Activated CD4-positive, alpha-beta T cell treated with anti-CD3 and anti-CD28 coated beads, Interleukin-2, amount 50 U/mL, for 48 hours (primary cell): Measurements from ENCODE around the gene PPM1F.
"Not testable (repeated sequence)": the region's sequence is repeated elsewhere in the genome, so short reads cannot be mapped to it uniquely, and the experiment has no call there.

Experiments
- DNase-seq, 2 experiments: peaks; one replicate each; pipeline ENCODE4 v3.0.0-alpha.2; 2020

The PPM1F gene

DNA sequence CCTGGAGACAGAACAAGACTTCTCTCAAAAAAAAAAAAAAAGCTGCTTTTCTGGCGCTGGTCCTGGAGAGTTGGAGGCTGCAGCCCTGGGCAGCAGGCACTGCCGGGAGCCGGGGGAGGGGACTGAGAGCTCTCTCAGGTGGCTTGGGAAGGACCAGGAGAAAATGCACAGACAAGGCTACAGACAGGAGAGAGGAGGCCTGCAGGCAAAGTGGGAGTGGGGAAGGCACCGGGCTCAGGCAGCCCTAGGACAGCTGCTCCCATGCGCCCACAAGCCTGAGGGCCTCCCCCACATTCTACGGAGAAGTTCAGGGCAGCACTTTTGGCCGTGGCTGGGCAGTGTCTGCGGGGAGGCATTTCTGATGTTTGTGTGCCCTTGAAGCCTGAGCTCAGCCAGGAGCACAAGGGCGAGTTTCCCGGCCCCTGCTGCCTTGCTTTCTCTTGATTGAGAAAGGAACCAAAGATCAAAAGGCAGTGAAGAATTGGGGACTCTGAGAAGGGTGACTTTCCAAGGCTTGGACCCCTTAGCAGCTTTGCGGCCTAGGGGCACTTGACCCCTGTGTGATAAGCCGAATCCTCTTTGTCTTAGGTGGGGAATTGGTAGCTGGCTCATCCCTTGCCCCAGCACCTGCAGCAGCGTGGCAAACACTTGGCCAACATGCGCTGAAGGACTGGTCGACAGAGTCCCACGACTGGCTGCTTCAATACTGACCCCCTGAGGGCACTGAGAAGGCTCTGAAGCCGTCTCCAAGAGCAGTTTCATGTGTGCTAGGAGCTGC is 35.3 kb downstream of the PPM1F start:
- DNase-seq, result no peak

DNA sequence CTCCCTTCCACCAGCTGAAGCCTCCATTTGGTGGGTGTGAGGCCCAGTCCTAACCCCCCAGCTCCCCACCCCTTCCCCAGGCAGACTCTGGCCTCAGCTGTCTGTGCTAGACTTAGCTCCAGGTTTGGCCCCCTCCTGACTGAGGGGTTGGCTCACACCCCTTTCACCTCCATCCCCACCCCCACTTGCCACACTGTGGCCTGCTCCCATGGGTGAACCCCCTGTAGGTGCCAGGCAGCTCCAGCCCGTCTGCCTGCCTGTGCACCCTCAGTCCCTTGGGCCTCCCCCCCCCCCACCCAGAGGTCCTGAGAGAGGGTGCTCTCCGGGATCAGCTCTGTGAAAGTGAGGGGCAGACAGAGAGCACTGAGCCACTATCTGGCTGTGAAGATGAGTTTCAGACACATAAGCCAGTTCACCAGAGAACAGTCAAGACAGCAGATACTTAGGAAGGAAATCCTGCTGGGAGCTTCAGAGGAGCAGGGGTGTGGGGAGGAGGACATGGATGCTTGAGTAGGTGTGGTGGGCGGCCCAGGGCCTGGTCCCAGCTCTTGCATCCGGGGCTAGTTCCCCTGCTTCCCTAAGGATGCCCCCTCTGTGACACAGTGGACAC is 36.2 kb downstream of the PPM1F start:
- no peak for DNase-seq

- no peak for DNase-seq
These were observed 36.9 kb downstream of the PPM1F start for GRCh38 chr22:21915624-21916308.

- DNase-seq, result not testable (repeated sequence)
These were observed 38.5 kb downstream of the PPM1F start for GRCh38 chr22:21914033-21914642.

GRCh38 chr22:21910367-21910766 is 42.3 kb downstream of the PPM1F start:
- not testable (repeated sequence) for DNase-seq

DNA sequence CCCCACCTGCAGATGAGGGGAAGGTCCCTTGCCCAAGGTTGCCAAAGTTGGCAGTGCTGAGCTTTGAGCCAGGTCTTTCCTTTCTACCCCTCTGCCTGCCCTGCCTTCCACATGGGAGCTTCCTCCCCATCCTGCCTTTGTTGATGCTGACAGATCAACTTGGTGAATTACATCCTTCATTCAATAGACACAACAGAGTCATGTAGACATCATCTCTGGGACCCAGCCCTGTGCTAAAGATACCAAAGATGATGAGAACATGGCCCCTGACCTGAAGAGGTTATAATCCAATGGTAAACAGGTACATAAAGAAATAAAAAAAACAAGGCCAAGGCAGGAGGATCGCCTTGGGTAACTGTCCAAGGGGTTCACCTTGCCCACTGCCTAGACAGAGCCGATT is 42.8 kb downstream of the PPM1F start:
- DNase-seq, result no peak

- no peak for DNase-seq
These were observed 44.8 kb downstream of the PPM1F start for GRCh38 chr22:21907638-21908522.

DNA sequence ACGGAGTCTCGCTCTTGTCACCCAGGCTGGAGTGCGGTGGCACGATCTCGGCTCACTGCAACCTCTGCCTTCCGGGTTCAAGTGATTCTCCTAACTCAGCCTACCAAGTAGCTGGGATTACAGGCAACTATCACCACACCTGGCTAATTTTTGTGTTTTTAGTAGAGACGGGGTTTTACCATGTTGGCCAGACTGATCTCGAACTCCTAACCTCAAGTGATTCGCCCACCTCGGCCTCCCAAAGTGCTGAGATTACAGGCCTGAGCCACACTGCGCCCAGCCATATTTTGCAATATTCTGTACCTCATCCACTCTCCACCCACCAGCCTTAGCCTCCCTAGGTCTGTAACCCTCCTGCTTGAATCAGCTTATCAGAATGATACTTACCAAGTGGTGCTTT is 47.4 kb downstream of the PPM1F start:
- DNase-seq, result not testable (repeated sequence)

GRCh38 chr22:21904250-21904789 is 48.3 kb downstream of the PPM1F start:
- no peak for DNase-seq

GRCh38 chr22:21903283-21903682 is 49.4 kb downstream of the PPM1F start:
- no peak for DNase-seq

GRCh38 chr22:21902296-21903087 is 50.2 kb downstream of the PPM1F start:
- no peak for DNase-seq

DNA sequence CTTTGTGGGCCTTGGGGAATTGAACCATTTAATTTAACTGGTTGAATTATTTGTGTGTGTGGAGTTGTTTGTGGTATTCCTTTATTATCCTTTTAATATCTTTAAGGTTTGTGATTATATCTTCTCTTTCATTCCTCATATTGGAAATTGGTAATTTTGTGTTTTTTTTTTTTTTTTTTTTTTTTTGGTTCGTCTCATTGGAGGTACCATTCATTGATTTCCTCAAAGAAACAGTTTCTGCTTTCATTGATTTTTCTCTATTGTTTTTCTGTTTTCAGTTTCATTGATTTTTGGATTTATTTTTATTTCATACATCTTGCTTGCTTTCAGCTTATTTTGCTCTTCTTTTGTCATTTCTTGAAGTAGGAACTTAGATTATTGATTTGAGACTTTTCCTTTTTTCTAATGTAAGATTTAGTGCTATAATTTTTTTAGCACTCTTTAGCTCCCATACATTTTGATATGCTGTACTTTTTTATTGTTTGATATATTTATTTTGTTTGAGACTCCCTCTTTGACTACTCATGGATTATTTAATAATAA is 54.2 kb downstream of the PPM1F start:
- DNase-seq, result no peak

DNA sequence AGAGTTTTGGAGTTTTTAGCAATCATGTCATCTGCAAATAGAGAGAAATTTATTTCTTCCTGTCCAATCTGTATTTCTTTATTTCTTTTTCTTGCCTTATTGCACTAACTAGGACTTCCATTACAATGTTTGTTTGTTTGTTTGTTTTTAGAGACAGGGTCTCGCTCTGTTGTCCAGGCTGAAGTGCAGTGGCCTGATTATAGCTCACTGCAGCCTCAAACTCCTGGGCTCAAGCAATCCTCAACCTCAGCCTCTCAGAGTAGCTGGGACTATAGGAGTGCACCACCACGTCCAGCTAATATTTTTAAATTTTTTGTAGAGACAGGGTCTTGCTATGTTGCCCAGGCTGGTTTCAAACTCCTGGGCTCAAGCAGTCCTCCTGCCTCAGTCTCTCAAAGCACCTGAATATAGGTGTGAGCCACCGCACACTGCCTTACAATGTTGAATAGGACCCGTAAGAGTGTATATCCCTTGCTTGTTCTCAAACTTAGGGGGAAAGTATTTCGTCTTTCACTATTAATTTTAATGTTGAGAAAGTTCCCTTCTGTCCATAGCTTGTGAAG is 55.6 kb downstream of the PPM1F start:
- no peak for DNase-seq

GRCh38 chr22:21896275-21896674 is 56.4 kb downstream of the PPM1F start:
- DNase-seq, result not testable (repeated sequence)

GRCh38 chr22:21894799-21895198 is 57.8 kb downstream of the PPM1F start:
- DNase-seq, result no peak

GRCh38 chr22:21889251-21889990 is 63.2 kb downstream of the PPM1F start:
- DNase-seq, result no peak

DNA sequence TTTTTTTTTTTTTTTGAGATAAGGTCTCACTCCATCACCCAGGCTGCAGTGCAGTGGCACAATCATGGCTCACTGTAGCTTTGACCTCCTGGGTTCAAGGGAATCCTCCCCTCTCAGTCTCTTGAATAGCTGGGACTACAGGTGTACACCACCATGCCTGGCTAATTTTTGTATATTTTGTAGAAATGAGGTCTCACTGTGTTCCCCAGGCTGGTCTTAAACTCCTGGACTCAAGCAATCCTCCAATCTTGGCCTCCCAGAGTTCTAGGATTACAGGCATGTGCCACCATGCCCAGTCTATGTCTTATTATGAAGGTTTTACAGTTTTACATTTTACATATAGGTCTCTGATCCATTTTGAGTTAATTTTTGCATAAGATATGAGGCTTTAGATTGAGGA is 64.8 kb downstream of the PPM1F start:
- DNase-seq, result no peak

DNA sequence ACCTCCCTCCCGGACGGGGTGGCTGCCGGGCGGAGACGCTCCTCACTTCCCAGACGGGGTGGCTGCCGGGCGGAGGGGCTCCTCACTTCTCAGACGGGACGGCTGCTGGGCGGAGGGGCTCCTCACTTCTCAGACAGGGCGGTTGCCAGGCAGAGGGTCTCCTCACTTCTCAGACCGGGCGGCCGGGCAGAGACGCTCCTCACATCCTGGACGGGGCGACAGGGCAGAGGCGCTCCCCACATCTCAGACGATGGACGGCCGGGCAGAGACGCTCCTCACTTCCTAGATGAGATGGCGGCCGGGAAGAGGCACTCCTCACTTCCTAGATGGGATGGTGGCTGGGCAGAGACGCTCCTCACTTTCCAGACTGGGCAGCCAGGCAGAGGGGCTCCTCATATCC is 68.7 kb downstream of the PPM1F start:
- not testable (repeated sequence) for DNase-seq

DNA sequence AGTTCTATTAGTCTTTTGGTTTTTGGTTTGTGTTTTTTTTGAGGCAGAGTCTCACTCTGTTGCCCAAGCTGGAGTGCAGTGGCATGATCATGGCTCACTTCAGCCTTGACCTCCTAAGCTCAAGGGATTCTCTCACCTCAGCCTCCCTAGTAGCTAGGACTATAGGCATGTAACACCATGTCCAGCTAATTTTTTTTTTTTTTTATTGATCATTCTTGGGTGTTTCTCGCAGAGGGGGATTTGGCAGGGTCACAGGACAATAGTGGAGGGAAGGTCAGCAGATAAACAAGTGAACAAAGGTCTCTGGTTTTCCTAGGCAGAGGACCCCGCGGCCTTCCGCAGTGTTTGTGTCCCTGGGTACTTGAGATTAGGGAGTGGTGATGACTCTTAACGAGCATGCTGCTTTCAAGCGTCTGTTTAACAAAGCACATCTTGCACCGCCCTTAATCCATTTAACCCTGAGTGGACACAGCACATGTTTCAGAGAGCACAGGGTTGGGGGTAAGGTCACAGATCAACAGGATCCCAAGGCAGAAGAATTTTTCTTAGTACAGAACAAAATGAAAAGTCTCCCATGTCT is 69.8 kb downstream of the PPM1F start:
- not testable (repeated sequence) for DNase-seq
